Measurements from ENCODE around the gene ENDOV. TPM values are rescaled to one million over a fixed set of nuclear protein-coding genes. Genes with fewer than 3 reads are reported as not detected.

The ENDOV gene
- total and polyA plus RNA-seq, 2 of the 13 experiments (the other 11 are each of a cell fraction or from before 2014, with no cell fraction given), result 15.1 to 17.1 TPM

DNA sequence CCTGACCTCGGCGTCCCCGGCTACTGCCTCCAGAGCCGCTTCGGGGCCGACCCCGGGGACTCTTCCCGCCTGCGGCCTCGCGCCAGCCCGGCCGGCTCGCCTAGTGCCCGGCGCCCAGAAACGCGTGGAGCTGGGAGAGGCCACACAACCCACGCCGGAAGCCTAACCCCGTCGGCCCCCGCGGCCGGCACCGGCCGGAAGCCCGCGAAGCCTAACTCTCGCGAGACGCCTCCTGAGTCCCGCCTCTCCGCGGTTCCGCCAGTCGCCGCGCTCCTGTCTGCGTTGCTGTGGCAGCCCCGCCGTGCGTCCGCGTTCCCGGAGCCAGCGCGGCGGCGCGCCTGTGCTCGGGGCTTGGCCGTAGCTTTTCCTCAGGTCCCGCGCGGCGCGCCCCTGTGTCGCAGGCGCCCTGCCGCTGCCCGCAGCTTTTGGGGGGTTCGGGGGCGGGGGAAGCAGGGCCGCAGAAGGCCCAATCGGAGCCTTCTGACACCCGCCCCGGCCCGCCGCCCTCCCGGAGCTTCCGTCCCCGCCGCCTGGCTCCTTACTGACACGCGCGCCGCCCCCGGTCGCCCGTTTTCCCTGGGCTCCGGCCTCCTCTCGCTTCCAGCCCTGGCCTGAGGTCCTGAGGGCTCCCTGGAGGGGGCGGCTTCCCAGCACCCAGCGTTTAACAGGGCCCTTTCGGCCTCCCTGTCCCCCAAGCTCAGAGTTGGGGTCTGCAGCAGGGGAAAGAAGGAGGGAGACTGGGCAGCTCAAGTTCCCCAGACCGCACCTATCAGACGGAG is 39.8 kb downstream of the ENDOV start (continued):
- TF ChIP-seq MATR3 (CRISPR knock-in tag; IDR thresholded peaks at IDR 0.05) (no peak), ELF1 (CRISPR knock-in tag; IDR thresholded peaks at IDR 0.05) (peak; percentile 71), ZNF354B (CRISPR knock-in tag; IDR thresholded peaks at IDR 0.05) (0 out of 2 replicates have a peak, but pooled peaks have one; percentile 63), TMF1 (CRISPR knock-in tag; IDR thresholded peaks at IDR 0.05; ENCODE audit: low read depth) (peak; percentile 71; the same call in 1 of the 2 replicates), ZNF777 (CRISPR knock-in tag; IDR thresholded peaks at IDR 0.05) (peak; percentile 76), ZSCAN30 (CRISPR knock-in tag; IDR thresholded peaks at IDR 0.05) (peak; percentile 91; the same call in 1 of the 2 replicates), NFE2 (CRISPR knock-in tag; IDR thresholded peaks at IDR 0.05) (no peak; the same call in 1 of the 2 replicates), EHMT2 (IDR thresholded peaks at IDR 0.05; ENCODE audit: borderline replicate concordance, low read depth, low read length) (no peak), ZSCAN31 (CRISPR knock-in tag; IDR thresholded peaks at IDR 0.05; ENCODE audit: low read depth) (peak; percentile 74; the same call in 1 of the 2 replicates), MXD4 (CRISPR knock-in tag; IDR thresholded peaks at IDR 0.05) (peak; percentile 92), MTA3 (CRISPR knock-in tag; IDR thresholded peaks at IDR 0.05) (no peak), GZF1 (CRISPR knock-in tag; IDR thresholded peaks at IDR 0.05) (peak; percentile 26; the same call in 1 of the 2 replicates), BRCA1 (CRISPR knock-in tag; IDR thresholded peaks at IDR 0.05) (peak; percentile 60; the same call in 1 of the 2 replicates), ZZZ3 (CRISPR knock-in tag; IDR thresholded peaks at IDR 0.05; ENCODE audit: borderline replicate concordance) (peak; percentile 98), CBFB (CRISPR knock-in tag; IDR thresholded peaks at IDR 0.05) (peak; percentile 73; the same call in 1 of the 2 replicates), NFKB2 (CRISPR knock-in tag; IDR thresholded peaks at IDR 0.05; ENCODE audit: borderline replicate concordance) (peak; percentile 88), TAF15 (IDR thresholded peaks at IDR 0.05; ENCODE audit: low read depth, low read length, poor library complexity, severe bottlenecking) (peak; percentile 38)
- TF ChIP-seq, protein P1, sequence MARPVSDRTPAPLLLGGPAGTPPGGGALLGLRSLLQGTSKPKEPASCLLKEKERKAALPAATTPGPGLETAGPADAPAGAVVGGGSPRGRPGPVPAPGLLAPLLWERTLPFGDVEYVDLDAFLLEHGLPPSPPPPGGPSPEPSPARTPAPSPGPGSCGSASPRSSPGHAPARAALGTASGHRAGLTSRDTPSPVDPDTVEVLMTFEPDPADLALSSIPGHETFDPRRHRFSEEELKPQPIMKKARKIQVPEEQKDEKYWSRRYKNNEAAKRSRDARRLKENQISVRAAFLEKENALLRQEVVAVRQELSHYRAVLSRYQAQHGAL (CRISPR knock-in tag; IDR thresholded peaks at IDR 0.05; ENCODE audit: not compliant biosample characterization), result peak; percentile 82
- TF ChIP-seq, protein P2, sequence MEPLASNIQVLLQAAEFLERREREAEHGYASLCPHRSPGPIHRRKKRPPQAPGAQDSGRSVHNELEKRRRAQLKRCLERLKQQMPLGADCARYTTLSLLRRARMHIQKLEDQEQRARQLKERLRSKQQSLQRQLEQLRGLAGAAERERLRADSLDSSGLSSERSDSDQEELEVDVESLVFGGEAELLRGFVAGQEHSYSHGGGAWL (CRISPR knock-in tag; IDR thresholded peaks at IDR 0.05), result peak; percentile 94
- TF ChIP-seq, protein P3, sequence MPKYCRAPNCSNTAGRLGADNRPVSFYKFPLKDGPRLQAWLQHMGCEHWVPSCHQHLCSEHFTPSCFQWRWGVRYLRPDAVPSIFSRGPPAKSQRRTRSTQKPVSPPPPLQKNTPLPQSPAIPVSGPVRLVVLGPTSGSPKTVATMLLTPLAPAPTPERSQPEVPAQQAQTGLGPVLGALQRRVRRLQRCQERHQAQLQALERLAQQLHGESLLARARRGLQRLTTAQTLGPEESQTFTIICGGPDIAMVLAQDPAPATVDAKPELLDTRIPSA (CRISPR knock-in tag; IDR thresholded peaks at IDR 0.05; ENCODE audit: borderline replicate concordance), result peak; percentile 92; the same call in 1 of the 2 replicates
- TF ChIP-seq, protein P4, sequence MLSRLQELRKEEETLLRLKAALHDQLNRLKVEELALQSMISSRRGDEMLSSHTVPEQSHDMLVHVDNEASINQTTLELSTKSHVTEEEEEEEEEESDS (CRISPR knock-in tag; IDR thresholded peaks at IDR 0.05; ENCODE audit: borderline replicate concordance), result no peak; the same call in 1 of the 2 replicates
- TF ChIP-seq, protein P5, sequence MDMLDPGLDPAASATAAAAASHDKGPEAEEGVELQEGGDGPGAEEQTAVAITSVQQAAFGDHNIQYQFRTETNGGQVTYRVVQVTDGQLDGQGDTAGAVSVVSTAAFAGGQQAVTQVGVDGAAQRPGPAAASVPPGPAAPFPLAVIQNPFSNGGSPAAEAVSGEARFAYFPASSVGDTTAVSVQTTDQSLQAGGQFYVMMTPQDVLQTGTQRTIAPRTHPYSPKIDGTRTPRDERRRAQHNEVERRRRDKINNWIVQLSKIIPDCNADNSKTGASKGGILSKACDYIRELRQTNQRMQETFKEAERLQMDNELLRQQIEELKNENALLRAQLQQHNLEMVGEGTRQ (IDR thresholded peaks at IDR 0.05; ENCODE audit: low read depth, low read length), result no peak
- TF ChIP-seq, protein P5 (CRISPR knock-in tag; IDR thresholded peaks at IDR 0.05; ENCODE audit: borderline replicate concordance), result no peak
- TF ChIP-seq, protein P6, sequence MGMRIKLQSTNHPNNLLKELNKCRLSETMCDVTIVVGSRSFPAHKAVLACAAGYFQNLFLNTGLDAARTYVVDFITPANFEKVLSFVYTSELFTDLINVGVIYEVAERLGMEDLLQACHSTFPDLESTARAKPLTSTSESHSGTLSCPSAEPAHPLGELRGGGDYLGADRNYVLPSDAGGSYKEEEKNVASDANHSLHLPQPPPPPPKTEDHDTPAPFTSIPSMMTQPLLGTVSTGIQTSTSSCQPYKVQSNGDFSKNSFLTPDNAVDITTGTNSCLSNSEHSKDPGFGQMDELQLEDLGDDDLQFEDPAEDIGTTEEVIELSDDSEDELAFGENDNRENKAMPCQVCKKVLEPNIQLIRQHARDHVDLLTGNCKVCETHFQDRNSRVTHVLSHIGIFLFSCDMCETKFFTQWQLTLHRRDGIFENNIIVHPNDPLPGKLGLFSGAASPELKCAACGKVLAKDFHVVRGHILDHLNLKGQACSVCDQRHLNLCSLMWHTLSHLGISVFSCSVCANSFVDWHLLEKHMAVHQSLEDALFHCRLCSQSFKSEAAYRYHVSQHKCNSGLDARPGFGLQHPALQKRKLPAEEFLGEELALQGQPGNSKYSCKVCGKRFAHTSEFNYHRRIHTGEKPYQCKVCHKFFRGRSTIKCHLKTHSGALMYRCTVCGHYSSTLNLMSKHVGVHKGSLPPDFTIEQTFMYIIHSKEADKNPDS (CRISPR knock-in tag; IDR thresholded peaks at IDR 0.05), result peak; percentile 77; the same call in 1 of the 2 replicates
